ENCODE data around the gene PLCH1. TPM values are rescaled to one million over a fixed set of nuclear protein-coding genes. Genes with fewer than 3 reads are reported as not detected.

Gene PLCH1
- total RNA-seq, 1 experiment from 2014 or later, result 3.8 TPM

DNA sequence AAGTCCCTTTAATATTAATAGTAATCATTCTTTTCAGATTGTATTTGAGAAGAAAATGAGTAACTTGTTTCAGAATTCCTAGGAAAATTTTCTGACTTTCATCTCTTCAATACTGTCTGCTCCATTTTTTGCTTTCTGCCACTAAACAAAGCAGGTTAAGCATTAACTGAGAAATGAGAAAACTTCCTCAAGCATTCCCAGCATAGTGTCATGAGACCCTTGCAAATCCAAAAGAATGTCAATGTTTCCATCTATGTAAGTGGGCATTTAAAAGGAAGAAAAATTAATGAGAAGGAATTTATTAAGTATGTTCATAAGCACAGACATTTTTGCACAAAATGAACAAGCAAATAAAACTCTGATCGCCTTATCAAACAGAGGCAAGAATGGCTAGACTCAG is 303.4 kb downstream of the PLCH1 start (continued):
- TF ChIP-seq, protein P1, sequence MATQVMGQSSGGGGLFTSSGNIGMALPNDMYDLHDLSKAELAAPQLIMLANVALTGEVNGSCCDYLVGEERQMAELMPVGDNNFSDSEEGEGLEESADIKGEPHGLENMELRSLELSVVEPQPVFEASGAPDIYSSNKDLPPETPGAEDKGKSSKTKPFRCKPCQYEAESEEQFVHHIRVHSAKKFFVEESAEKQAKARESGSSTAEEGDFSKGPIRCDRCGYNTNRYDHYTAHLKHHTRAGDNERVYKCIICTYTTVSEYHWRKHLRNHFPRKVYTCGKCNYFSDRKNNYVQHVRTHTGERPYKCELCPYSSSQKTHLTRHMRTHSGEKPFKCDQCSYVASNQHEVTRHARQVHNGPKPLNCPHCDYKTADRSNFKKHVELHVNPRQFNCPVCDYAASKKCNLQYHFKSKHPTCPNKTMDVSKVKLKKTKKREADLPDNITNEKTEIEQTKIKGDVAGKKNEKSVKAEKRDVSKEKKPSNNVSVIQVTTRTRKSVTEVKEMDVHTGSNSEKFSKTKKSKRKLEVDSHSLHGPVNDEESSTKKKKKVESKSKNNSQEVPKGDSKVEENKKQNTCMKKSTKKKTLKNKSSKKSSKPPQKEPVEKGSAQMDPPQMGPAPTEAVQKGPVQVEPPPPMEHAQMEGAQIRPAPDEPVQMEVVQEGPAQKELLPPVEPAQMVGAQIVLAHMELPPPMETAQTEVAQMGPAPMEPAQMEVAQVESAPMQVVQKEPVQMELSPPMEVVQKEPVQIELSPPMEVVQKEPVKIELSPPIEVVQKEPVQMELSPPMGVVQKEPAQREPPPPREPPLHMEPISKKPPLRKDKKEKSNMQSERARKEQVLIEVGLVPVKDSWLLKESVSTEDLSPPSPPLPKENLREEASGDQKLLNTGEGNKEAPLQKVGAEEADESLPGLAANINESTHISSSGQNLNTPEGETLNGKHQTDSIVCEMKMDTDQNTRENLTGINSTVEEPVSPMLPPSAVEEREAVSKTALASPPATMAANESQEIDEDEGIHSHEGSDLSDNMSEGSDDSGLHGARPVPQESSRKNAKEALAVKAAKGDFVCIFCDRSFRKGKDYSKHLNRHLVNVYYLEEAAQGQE (IDR thresholded peaks at IDR 0.05; ENCODE audit: low read depth), result no peak
- TF ChIP-seq SIN3A (IDR thresholded peaks at IDR 0.05; ENCODE audit: low read depth) (no peak), ZFX (IDR thresholded peaks at IDR 0.05) (no peak)

DNA sequence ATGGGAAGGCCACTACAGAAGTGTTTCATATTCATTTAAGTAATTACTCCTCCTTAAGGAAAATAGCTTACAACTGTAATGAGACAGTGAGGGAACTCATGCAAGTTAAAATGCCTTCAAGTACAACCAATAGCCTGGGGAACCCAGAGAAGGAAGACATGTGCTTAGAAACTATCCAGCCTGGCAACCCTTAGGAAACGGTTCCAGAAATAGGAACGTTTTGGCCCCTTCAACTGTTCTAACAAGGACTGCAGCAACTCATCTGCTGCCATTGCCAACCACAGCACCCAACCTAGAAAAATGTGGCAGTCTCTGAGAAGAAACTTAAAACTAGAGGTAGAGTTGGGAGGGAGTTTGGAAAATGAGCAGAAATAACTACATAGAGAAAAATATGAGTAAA is 303.8 kb downstream of the PLCH1 start:
- no peak overlapping the region for H3K4me2 ChIP-seq (ENCODE audit: low read length)
- no TSS peak for BruUV-seq (replicated peaks)

More for the DNA sequence above, 303.8 kb downstream of the PLCH1 start:
- no peak for TF ChIP-seq SIN3A (IDR thresholded peaks at IDR 0.05; ENCODE audit: low read depth)
- no peak for TF ChIP-seq FOSL1 (IDR thresholded peaks at IDR 0.05; ENCODE audit: low read depth)
- no peak for TF ChIP-seq EGR1 (IDR thresholded peaks at IDR 0.05; ENCODE audit: low read depth)
- TF ChIP-seq, protein P2, sequence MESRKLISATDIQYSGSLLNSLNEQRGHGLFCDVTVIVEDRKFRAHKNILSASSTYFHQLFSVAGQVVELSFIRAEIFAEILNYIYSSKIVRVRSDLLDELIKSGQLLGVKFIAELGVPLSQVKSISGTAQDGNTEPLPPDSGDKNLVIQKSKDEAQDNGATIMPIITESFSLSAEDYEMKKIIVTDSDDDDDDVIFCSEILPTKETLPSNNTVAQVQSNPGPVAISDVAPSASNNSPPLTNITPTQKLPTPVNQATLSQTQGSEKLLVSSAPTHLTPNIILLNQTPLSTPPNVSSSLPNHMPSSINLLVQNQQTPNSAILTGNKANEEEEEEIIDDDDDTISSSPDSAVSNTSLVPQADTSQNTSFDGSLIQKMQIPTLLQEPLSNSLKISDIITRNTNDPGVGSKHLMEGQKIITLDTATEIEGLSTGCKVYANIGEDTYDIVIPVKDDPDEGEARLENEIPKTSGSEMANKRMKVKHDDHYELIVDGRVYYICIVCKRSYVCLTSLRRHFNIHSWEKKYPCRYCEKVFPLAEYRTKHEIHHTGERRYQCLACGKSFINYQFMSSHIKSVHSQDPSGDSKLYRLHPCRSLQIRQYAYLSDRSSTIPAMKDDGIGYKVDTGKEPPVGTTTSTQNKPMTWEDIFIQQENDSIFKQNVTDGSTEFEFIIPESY (IDR thresholded peaks at IDR 0.05; ENCODE audit: extremely low read depth, insufficient replicate concordance, low read length), result no peak
- TF ChIP-seq CBX3 (IDR thresholded peaks at IDR 0.05; ENCODE audit: low read depth), result no peak
- TF ChIP-seq POLR2A (IDR thresholded peaks at IDR 0.05; ENCODE audit: borderline replicate concordance, extremely low read depth, insufficient read depth, insufficient read length), result no peak
- TF ChIP-seq TCF7L2 (IDR thresholded peaks at IDR 0.05; ENCODE audit: borderline replicate concordance, extremely low read depth, insufficient read depth, insufficient read length), result no peak
- TF ChIP-seq, protein P1 (IDR thresholded peaks at IDR 0.05; ENCODE audit: low read depth), result no peak
- TF ChIP-seq, protein P3, sequence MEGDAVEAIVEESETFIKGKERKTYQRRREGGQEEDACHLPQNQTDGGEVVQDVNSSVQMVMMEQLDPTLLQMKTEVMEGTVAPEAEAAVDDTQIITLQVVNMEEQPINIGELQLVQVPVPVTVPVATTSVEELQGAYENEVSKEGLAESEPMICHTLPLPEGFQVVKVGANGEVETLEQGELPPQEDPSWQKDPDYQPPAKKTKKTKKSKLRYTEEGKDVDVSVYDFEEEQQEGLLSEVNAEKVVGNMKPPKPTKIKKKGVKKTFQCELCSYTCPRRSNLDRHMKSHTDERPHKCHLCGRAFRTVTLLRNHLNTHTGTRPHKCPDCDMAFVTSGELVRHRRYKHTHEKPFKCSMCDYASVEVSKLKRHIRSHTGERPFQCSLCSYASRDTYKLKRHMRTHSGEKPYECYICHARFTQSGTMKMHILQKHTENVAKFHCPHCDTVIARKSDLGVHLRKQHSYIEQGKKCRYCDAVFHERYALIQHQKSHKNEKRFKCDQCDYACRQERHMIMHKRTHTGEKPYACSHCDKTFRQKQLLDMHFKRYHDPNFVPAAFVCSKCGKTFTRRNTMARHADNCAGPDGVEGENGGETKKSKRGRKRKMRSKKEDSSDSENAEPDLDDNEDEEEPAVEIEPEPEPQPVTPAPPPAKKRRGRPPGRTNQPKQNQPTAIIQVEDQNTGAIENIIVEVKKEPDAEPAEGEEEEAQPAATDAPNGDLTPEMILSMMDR (IDR thresholded peaks at IDR 0.05 in 2 of 3, conservative IDR thresholded peaks at IDR 0.05 in 1 of 3; ENCODE audit: borderline replicate concordance in 1 of 3, insufficient read depth in 1 of 3, low read depth in 2 of 3, low read length in 2 of 3), result no peak
- no peak for TF ChIP-seq ZFX (IDR thresholded peaks at IDR 0.05)
- CTCF ChIA-PET, result no interaction called here
- Histone ChIP-seq H3K27me3 (ENCODE audit: insufficient read depth, low read length) (no peaks in the 10 kb centered on the region), H3K9me2 (ENCODE audit: insufficient read depth) (no peaks in the 10 kb centered on the region), H3K79me2 (ENCODE audit: insufficient read depth, low read length) (no peaks in the 10 kb centered on the region), H2AFZ (ENCODE audit: low read depth, low read length, poor library complexity, severe bottlenecking) (no peak overlapping the region), H3K4me3 (replicated peaks in 1 of 2; ENCODE audit: low read depth in 1 of 2, low read length in 2 of 2) (no peak overlapping the region), H3K9me3 (ENCODE audit: control insufficient read depth in 1 of 2, insufficient read depth in 1 of 2, low read depth in 1 of 2, low read length in 2 of 2) (no peaks in the 10 kb centered on the region), H3K4me1 (ENCODE audit: control insufficient read depth in 1 of 2, insufficient read depth in 2 of 2, low read length in 2 of 2) (no peaks in the 10 kb centered on the region), H3K27ac (ENCODE audit: low read depth, low read length) (no peak overlapping the region), H3K9ac (ENCODE audit: low read length) (no peak overlapping the region), H3K36me3 (ENCODE audit: control insufficient read depth in 1 of 2, insufficient read depth in 2 of 2, low read length in 2 of 2) (no peaks in the 10 kb centered on the region), H4K20me1 (ENCODE audit: insufficient read depth) (no peaks in the 10 kb centered on the region)
- intact Hi-C loops (cut with micrococcal nuclease), result no loop called here
- DNase-seq (ENCODE audit: low read depth, low spot score) (no peak), ATAC-seq (no peak)
- POLR2A ChIA-PET, result no interaction called here
- RAD21 ChIA-PET (ENCODE audit: low non-redundant PET in 1 of 2, low total read pairs in 2 of 2, uncharacterized antibody in 2 of 2, unreplicated experiment in 2 of 2), result no interaction called here
